Measurements from ENCODE around the gene UROC1.

GRCh38 chr3:126499401-126499800 lies 18.2 kb downstream of the UROC1 start:
- TF ChIP-seq POLR2A (IDR thresholded peaks at IDR 0.05): no peak
- TF ChIP-seq CTCF (IDR thresholded peaks at IDR 0.05): no peak

All from stomach (tissue), 4 donors.